HG03103 (cell line): Measurements from ENCODE around the gene ZC3H8.

Experiments used
- ATAC-seq: cut with Tn5 transposase; IDR thresholded peaks from one replicate; pipeline ENCODE4 v1.9.1; 2021; ENCODE audit warnings: low read depth; ENCODE audit not compliant: unreplicated experiment

ZC3H8 gene

DNA sequence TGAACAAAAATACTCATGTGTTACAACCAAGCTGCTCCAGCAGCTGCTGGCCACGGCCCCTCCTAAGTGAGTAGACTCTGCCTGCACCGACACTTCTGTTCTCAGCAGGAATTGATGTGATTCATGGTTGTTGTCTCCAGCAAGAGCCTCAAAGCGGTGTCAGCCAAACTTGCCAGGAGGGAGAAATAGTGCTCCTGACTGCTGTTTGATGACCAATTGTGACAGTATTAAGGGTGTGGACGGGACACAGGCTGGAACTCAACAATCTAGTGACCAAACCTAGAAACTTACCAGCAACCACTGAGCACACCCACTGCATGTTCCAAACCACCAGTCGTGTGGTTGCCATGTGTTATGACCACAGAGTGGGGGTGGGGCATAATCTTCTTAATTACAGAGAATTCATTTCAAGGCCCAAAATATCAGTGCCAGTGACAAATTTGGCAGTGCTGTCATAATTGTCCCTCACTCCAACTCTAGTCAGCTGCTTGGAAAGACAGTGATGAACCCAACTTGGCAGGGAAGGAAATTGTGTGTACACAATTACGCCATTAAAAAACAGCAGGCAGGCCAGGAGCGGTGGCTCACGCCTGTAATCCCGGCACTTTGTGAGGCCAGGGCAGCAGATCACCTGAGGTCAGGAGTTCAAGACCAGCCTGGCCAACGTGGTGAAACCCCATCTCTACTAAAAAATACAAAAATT is 86.3 kb downstream of the ZC3H8 start:
- ATAC-seq, result no peak

DNA sequence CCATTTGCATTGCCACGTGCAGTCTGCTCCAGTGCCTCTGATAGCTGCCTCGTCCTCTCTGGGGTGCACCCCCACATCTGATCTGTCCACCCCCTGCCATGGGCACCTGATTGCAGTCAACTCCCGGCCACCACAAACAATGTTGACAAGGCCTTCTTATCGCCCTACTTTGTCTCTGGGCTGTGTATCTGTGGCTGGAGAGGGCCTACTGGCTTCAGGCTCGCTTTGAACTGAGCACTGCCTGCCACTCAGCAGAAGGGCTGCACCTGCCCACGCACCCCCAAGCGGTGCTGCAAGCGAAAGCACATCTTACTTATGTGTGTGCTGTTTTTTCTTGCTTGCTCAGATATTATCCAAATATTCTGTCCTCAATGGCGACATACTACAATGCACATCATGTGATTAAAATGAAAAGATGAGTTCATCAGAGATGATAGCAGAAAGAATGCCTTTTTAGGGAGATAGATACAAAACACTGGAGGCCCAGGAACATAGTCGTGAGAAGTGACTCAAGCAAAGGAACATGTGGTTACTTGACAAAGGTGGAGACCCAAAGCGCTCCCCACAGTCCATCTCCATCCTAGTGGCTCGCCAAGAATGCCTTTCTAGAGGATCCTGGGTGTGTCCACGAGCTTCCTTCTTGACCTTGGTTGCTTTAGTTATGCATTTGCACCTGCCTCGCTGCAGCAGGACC is 87.9 kb downstream of the ZC3H8 start:
- ATAC-seq, result no peak

DNA sequence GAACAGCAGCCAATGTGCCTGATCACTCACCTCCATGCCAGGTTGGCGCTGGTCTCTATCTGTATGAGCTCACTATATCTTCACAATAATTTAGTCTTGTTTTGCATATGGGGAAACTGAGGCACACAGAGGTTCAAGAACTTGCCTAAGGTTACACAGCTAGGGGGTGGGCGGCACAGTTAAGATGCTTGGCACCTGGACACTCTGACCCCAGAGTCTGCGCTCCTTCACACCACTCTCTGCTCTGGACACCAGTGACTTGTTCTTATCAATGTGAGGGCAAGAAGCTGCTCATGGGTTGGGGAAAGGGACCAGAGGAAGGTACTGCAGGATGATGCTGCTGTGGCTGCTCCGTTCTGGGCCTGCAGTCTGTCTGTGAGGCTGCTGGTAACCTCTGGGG is 89.5 kb downstream of the ZC3H8 start:
- no peak for ATAC-seq

DNA sequence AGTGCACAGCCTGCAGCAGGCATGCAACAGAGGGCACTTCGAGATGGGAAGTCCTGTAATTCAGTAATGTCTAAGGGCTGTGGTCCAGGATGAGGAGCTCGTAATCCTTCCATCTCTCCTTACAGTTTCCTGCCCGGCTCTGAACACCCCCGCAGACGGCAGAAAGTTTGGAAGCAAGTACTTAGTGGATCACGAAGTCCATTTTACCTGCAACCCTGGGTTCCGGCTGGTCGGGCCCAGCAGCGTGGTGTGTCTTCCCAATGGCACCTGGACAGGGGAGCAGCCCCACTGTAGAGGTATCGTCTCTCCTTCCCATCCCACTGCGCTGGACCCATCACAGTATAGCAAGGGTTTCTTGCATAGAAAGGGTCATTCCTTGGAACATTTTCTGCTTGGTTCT is 90.0 kb downstream of the ZC3H8 start:
- no peak for ATAC-seq

DNA sequence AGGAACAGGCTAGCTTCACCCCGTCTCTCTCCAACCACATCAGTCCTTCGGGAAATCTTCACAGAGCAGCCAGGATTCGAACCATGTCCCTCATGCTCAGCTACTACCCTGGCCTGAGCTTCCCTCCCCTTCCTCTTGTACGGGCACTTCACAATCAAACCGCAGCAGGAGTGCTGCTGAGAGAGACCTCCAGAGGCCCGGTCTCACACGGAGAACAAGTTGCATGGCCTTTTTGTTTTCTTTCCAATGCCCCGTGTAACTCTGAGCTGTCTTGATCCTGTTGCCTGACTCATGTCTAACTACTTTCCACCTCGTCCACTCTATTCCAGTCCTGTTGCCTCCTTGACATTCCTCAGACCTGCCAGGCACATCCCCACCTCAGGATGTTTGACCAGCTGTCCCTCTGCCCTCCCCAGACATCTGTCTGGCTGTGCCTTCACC is 91.3 kb downstream of the ZC3H8 start:
- no peak for ATAC-seq

DNA sequence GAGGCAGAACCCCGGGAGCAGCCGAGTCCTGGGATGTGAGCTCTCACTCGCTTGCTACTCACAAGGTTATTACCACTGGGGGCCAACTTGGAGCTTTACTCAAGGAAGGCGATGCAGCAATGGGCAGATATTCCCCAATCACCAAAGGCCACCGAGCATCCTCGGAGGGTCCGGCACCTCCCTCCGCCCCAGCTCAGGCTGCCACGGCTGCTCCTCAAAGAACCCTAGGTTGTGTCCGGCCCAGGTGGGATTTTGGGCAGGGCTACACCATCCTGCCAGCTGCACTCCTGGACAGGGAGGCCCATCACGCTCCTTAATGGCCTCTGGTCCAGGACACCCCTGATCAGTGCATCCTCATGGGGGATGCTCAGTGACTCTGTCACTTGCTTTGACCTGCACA is 91.9 kb downstream of the ZC3H8 start:
- no peak for ATAC-seq

DNA sequence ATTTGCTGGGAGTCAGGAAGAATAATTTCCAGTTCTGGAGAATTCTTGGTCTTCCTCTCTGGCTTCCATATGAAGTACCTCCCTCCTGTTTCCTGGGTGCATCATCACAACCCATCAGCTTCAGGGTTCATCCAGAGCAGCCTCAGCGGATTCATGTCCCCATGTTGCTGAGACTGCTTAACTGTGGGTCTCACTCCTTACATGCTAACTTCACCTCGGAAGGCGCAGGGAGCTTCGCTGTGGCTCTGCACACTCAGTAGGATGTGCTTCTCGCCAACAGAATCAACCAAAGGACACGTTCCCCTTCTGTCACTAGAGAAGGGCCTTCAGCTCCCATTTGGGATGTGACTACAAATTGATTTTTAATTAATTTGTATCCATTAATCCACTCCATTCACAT is 92.5 kb downstream of the ZC3H8 start:
- no peak for ATAC-seq
